HEK293 (cell line): ENCODE results near the gene YWHAG.

Experiments used
- CTCF ChIA-PET: fragments of 350-600 bp; formaldehyde crosslinking; extraction: SDS; loops from one replicate; lab custom pipeline; 2021; ENCODE audit warnings: antibody characterized with exemption; lab: Yijun Ruan, JAX
- POLR2A ChIA-PET: fragments of 300-600 bp; formaldehyde crosslinking; extraction: SDS; loops from one replicate; lab custom pipeline; 2020; ENCODE audit warnings: antibody characterized with exemption, inconsistent platforms; lab: Yijun Ruan, JAX
- H3K27ac ChIP-seq: fragments of 200-500 bp; sonication (Bioruptor generic); 2 replicates; pipeline ENCODE4 v1.5.1; 2014; ENCODE audit warnings: low read depth, low read length, control low read depth, inconsistent platforms; ENCODE audit errors: extremely low read depth
- H3K36me3 ChIP-seq, 2 experiments: fragments of 200-500 bp in 1 of 2; sonication (Bioruptor generic) in 1 of 2; 1 replicate in 1 of 2; 2 replicates in 1 of 2; pipeline ENCODE4 v1.5.1; 2014 to 2017; ENCODE audit warnings: inconsistent platforms in 2 of 2, low read length in 2 of 2; ENCODE audit not compliant: control insufficient read depth in 2 of 2, insufficient read depth in 1 of 2
- H3K4me1 ChIP-seq: fragments of 200-500 bp; sonication (Bioruptor generic); 2 replicates; pipeline ENCODE4 v1.5.1; 2014; ENCODE audit warnings: mild to moderate bottlenecking, low read length, inconsistent platforms; ENCODE audit not compliant: control insufficient read depth, insufficient read depth
- H3K4me3 ChIP-seq: 2 replicates; pipeline ENCODE4 v1.5.1; 2011; ENCODE audit warnings: low read depth, mild to moderate bottlenecking, control low read depth, low read length, moderate library complexity
- H3K9me3 ChIP-seq: fragments of 200-500 bp; sonication (Bioruptor generic); 2 replicates; pipeline ENCODE4 v1.5.1; 2014; ENCODE audit warnings: low read depth, low read length, inconsistent platforms; ENCODE audit not compliant: control insufficient read depth, insufficient read depth
- GLIS1 ChIP-seq: fragments of 450-650 bp; formaldehyde crosslinking; IDR thresholded peaks from 2 replicates; pipeline ENCODE4 v1.5.1; 2016; ENCODE audit warnings: missing biosample characterization, missing genetic modification characterization
- GLIS2 ChIP-seq: fragments of 450-650 bp; formaldehyde crosslinking; IDR thresholded peaks from 2 replicates; pipeline ENCODE4 v1.5.1; 2016; ENCODE audit warnings: missing biosample characterization, missing genetic modification characterization
- IKZF3 ChIP-seq: fragments of 450-650 bp; IDR thresholded peaks from 2 replicates; pipeline ENCODE4 v1.5.0; 2018; ENCODE audit warnings: missing biosample characterization, mild to moderate bottlenecking, missing genetic modification characterization, moderate library complexity
- PRDM1 ChIP-seq: fragments of 450-650 bp; formaldehyde crosslinking; IDR thresholded peaks from 2 replicates; pipeline ENCODE4; 2016; ENCODE audit warnings: missing biosample characterization, missing genetic modification characterization
- SP3 ChIP-seq: fragments of 450-650 bp; formaldehyde crosslinking; IDR thresholded peaks from 2 replicates; pipeline ENCODE4 v1.5.1; 2016; ENCODE audit warnings: missing biosample characterization, missing genetic modification characterization
- SP7 ChIP-seq: fragments of 450-650 bp; formaldehyde crosslinking; IDR thresholded peaks from 2 replicates; pipeline ENCODE4 v1.5.1; 2016; ENCODE audit warnings: missing biosample characterization, missing genetic modification characterization
- YY1 ChIP-seq: fragments of 450-650 bp; formaldehyde crosslinking; IDR thresholded peaks from 2 replicates; pipeline ENCODE4 v1.5.1; 2018; ENCODE audit warnings: missing biosample characterization, missing genetic modification characterization
- ZNF175 ChIP-seq: fragments of 450-650 bp; formaldehyde crosslinking; IDR thresholded peaks from 2 replicates; pipeline ENCODE4 v1.5.1; 2016; ENCODE audit warnings: missing biosample characterization, missing genetic modification characterization
- ZNF311 ChIP-seq: fragments of 450-650 bp; formaldehyde crosslinking; IDR thresholded peaks from 2 replicates; pipeline ENCODE4 v1.5.1; 2017; ENCODE audit warnings: missing biosample characterization, missing genetic modification characterization, borderline replicate concordance
- ZNF335 ChIP-seq: fragments of 450-650 bp; formaldehyde crosslinking; conservative IDR thresholded peaks from 2 replicates; pipeline ENCODE4 v1.5.1; 2016; ENCODE audit warnings: missing biosample characterization, missing genetic modification characterization
- ZNF366 ChIP-seq: fragments of 450-650 bp; formaldehyde crosslinking; conservative IDR thresholded peaks from 2 replicates; pipeline ENCODE4 v1.5.1; 2016; ENCODE audit warnings: missing biosample characterization, missing genetic modification characterization
- ZNF37A ChIP-seq: fragments of 450-650 bp; IDR thresholded peaks from 2 replicates; pipeline ENCODE4 v1.5.1; 2018; ENCODE audit warnings: missing biosample characterization, missing genetic modification characterization
- ZNF404 ChIP-seq: fragments of 450-650 bp; formaldehyde crosslinking; IDR thresholded peaks from 2 replicates; pipeline ENCODE4 v1.5.1; 2017; ENCODE audit warnings: missing biosample characterization, missing genetic modification characterization
- ZNF660 ChIP-seq: fragments of 450-650 bp; IDR thresholded peaks from 2 replicates; pipeline ENCODE4 v1.5.1; 2018; ENCODE audit warnings: missing biosample characterization, mild to moderate bottlenecking, missing genetic modification characterization
- ZXDB ChIP-seq: fragments of 450-650 bp; formaldehyde crosslinking; IDR thresholded peaks from 2 replicates; pipeline ENCODE4 v1.5.1; 2016; ENCODE audit warnings: missing biosample characterization, missing genetic modification characterization
- TF ChIP-seq, protein P1 (sequence below): fragments of 450-650 bp; formaldehyde crosslinking; IDR thresholded peaks from 2 replicates; pipeline ENCODE4 v1.5.1; 2017; ENCODE audit warnings: missing biosample characterization, missing genetic modification characterization
- TF ChIP-seq, protein P2 (sequence below): fragments of 450-650 bp; formaldehyde crosslinking; IDR thresholded peaks from 2 replicates; pipeline ENCODE4 v1.5.1; 2017; ENCODE audit warnings: missing biosample characterization, missing genetic modification characterization
- TF ChIP-seq, protein P3 (sequence below): fragments of 450-650 bp; formaldehyde crosslinking; IDR thresholded peaks from 2 replicates; pipeline ENCODE4 v1.5.1; 2016; ENCODE audit warnings: missing biosample characterization, missing genetic modification characterization

The YWHAG gene

DNA sequence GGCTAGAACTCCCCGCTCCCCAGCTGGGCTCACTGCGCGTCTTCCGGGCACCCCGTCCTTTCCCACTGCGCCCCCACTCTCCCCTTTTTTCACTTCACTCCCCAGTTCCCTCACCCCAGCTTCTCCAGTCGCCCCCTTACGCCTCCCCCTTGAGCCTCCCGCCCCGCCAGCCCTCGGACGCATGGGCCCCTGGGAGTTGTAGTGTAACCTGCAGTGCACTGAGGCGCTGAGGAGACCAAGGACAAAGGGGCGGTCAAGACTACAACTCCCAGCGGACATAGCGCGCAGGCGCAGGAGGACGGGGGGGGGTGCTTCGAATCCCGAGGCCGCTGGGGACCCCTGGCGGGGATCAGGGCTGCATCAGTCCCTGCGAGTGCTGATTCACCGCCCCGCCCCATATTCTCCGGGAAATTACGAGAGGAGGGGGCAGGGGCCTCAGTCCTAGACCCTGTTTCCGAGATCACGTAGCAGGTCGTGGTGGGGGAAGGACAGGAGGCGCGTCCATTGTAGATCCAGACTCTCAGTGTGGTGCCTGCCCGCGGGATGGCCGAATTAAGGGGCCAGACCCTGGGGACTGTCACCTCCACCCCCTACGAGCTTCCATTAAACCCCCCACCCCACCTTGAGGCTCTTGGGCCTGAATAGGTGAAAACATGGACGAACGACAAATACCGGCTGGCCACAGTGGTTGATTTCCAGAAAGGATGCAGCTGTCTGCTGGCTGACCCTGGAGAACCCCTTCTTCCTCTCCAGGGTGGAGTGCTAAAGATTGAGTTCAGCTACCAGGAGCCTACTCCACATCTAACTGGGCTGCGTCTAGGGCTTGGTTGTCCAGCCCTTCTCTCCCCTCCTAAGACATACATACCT, 553 bp upstream of the YWHAG start (continued):
- TF ChIP-seq, protein P1, sequence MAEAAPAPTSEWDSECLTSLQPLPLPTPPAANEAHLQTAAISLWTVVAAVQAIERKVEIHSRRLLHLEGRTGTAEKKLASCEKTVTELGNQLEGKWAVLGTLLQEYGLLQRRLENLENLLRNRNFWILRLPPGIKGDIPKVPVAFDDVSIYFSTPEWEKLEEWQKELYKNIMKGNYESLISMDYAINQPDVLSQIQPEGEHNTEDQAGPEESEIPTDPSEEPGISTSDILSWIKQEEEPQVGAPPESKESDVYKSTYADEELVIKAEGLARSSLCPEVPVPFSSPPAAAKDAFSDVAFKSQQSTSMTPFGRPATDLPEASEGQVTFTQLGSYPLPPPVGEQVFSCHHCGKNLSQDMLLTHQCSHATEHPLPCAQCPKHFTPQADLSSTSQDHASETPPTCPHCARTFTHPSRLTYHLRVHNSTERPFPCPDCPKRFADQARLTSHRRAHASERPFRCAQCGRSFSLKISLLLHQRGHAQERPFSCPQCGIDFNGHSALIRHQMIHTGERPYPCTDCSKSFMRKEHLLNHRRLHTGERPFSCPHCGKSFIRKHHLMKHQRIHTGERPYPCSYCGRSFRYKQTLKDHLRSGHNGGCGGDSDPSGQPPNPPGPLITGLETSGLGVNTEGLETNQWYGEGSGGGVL (tag by site-specific recombination), result peak; percentile 98
- TF ChIP-seq GLIS1 (tag by site-specific recombination) (peak; percentile 74), ZNF404 (tag by site-specific recombination) (no peak), SP3 (tag by site-specific recombination) (peak; percentile 97), ZNF175 (tag by site-specific recombination) (no peak), ZXDB (tag by site-specific recombination) (peak; percentile 81), ZNF366 (peak; percentile 75), ZNF660 (tag by site-specific recombination) (0 out of 2 replicates have a peak, but pooled peaks have one; percentile 35), YY1 (tag by site-specific recombination) (no peak; the same call in 1 of the 2 replicates), SP7 (tag by site-specific recombination) (peak; percentile 45), ZNF37A (tag by site-specific recombination) (no peak)
- TF ChIP-seq, protein P2, sequence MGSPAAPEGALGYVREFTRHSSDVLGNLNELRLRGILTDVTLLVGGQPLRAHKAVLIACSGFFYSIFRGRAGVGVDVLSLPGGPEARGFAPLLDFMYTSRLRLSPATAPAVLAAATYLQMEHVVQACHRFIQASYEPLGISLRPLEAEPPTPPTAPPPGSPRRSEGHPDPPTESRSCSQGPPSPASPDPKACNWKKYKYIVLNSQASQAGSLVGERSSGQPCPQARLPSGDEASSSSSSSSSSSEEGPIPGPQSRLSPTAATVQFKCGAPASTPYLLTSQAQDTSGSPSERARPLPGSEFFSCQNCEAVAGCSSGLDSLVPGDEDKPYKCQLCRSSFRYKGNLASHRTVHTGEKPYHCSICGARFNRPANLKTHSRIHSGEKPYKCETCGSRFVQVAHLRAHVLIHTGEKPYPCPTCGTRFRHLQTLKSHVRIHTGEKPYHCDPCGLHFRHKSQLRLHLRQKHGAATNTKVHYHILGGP (tag by site-specific recombination), result no peak

DNA sequence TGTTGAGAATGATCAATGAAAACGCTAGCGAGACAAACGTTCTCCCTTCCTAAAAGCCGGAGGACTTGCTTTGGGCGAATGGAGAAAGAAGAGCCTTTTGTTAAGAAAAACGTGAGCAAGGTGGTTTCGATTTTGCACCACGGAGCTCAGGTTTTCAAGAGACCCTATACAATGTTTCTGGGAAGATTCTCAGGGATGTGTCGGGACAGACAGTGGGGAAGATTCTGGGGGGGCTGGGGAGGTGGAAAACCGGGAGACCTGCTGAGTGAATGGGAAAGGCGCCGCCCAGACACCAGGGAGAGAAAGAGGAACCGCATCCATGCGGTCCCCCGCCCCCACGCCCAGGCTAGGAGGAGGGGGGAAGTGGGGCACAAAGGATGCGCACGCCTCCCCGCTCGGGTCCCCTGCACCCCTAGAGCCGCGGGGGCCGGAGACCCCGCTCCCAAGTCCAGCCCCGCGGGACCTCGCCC, 745 bp downstream of the YWHAG start:
- Histone ChIP-seq H3K36me3 (peaks cover 0 to 26% of the 10 kb centered on the region in 2 experiments), H3K4me3 (peak overlapping the region; percentile 100), H3K27ac (peak overlapping the region; percentile 85), H3K9me3 (no peaks in the 10 kb centered on the region), H3K4me1 (peaks cover 3% of the 10 kb centered on the region; the same call in 1 of the 2 replicates)
- ChIA-PET POLR2A (interaction anchor here (0.9 to 1.8 kb wide), 8 partner anchors 12 to 191 kb away, joined by 3 to 24 read pairs (median 5); no protein-coding TSS in a partner anchor), CTCF (interaction anchor here (0.7 kb wide), 1 partner anchor 24 kb away, joined by 3 read pairs; no protein-coding TSS in a partner anchor)
- TF ChIP-seq GLIS2 (tag by site-specific recombination), result 0 out of 2 replicates have a peak, but pooled peaks have one; percentile 8
- TF ChIP-seq ZNF311, result no peak
- peak; percentile 59; the same call in 1 of the 2 replicates for TF ChIP-seq PRDM1 (tag by site-specific recombination)
- 0 out of 2 replicates have a peak, but pooled peaks have one; percentile 20 for TF ChIP-seq ZNF335 (tag by site-specific recombination)
- TF ChIP-seq, protein P3, sequence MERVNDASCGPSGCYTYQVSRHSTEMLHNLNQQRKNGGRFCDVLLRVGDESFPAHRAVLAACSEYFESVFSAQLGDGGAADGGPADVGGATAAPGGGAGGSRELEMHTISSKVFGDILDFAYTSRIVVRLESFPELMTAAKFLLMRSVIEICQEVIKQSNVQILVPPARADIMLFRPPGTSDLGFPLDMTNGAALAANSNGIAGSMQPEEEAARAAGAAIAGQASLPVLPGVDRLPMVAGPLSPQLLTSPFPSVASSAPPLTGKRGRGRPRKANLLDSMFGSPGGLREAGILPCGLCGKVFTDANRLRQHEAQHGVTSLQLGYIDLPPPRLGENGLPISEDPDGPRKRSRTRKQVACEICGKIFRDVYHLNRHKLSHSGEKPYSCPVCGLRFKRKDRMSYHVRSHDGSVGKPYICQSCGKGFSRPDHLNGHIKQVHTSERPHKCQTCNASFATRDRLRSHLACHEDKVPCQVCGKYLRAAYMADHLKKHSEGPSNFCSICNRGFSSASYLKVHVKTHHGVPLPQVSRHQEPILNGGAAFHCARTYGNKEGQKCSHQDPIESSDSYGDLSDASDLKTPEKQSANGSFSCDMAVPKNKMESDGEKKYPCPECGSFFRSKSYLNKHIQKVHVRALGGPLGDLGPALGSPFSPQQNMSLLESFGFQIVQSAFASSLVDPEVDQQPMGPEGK (tag by site-specific recombination), result peak; percentile 37; the same call in 1 of the 2 replicates
- peak; percentile 45; the same call in 1 of the 2 replicates for TF ChIP-seq IKZF3 (tag by site-specific recombination)
